Measurements from ENCODE around the gene PKDCC. TPM values are rescaled to one million over a fixed set of nuclear protein-coding genes. Genes with fewer than 3 reads are reported as not detected.

The PKDCC gene
- total RNA-seq, 2 donors from 2014 or later: 25.7 to 93.9 TPM

- WGBS, 2 donors: 74 to 92% methylated on average over 5 of the region's 5 CpGs
- Histone ChIP-seq H3K4me3 (no peak overlapping the region), H3K9me3 (no peaks in the 10 kb centered on the region), H3K27ac (no peak overlapping the region), H3K4me1 (peaks cover 14% of the 10 kb centered on the region), H3K27me3 (no peaks in the 10 kb centered on the region), H3K36me3 (replicated peaks in 1 of 2; ENCODE audit: insufficient read depth in 1 of 2, low read depth in 2 of 2) (no peaks in the 10 kb centered on the region)
- DNase-seq (no peak), ATAC-seq (no peak)
- intact Hi-C loops (cut with DNase I): no loop called here
- TF ChIP-seq CTCF (IDR thresholded peaks at IDR 0.05): no peak
- no peak for TF ChIP-seq POLR2A (IDR thresholded peaks at IDR 0.05)
Measured at GRCh38 chr2:42104621-42105020, 56.8 kb downstream of the PKDCC start.

- ATAC-seq: no peak
- Histone ChIP-seq H3K27ac (peak overlapping the region in 2 of 4 donors; percentile 29 to 49), H3K4me3 (no peak overlapping the region), H3K9me3 (no peaks in the 10 kb centered on the region), H3K4me1 (peaks cover 14% of the 10 kb centered on the region), H3K27me3 (no peaks in the 10 kb centered on the region), H3K36me3 (replicated peaks in 1 of 2; ENCODE audit: insufficient read depth in 1 of 2, low read depth in 2 of 2) (no peaks in the 10 kb centered on the region)
- intact Hi-C loops (cut with DNase I): no loop called here
- TF ChIP-seq POLR2A (IDR thresholded peaks at IDR 0.05) (no peak), CTCF (IDR thresholded peaks at IDR 0.05) (no peak)
- 63 to 71% methylated on average over 14 of the region's 14 CpGs for WGBS, 2 donors
- peak in 2 of 4 donors; percentile 24 to 54 for DNase-seq
Measured at GRCh38 chr2:42105330-42106256, 57.8 kb downstream of the PKDCC start.

- H3K27ac ChIP-seq: peak overlapping the region in 1 of 4 donors; percentile 29
- peaks cover 9% of the 10 kb centered on the region for H3K4me1 ChIP-seq
- TF ChIP-seq POLR2A (IDR thresholded peaks at IDR 0.05): no peak
- TF ChIP-seq CTCF (IDR thresholded peaks at IDR 0.05): no peak
Measured at GRCh38 chr2:42106257-42106816, 58.5 kb downstream of the PKDCC start.

GRCh38 chr2:42107249-42108042 lies 59.6 kb downstream of the PKDCC start:
- DNase-seq (no peak), ATAC-seq (no peak)
- H3K36me3 ChIP-seq (replicated peaks in 1 of 2; ENCODE audit: insufficient read depth in 1 of 2, low read depth in 2 of 2): no peaks in the 10 kb centered on the region
- no peak overlapping the region for H3K4me3 ChIP-seq
- no peak overlapping the region for H3K27ac ChIP-seq
- no peaks in the 10 kb centered on the region for H3K4me1 ChIP-seq
- H3K27me3 ChIP-seq: no peaks in the 10 kb centered on the region
- 71 to 79% methylated on average over 4 of the region's 4 CpGs for WGBS, 2 donors
- intact Hi-C loops (cut with DNase I): no loop called here
- TF ChIP-seq CTCF (IDR thresholded peaks at IDR 0.05) (no peak), POLR2A (IDR thresholded peaks at IDR 0.05) (no peak)
- H3K9me3 ChIP-seq: no peaks in the 10 kb centered on the region

More at GRCh38 chr2:42106257-42106816, 58.5 kb downstream of the PKDCC start:
- 77 to 82% methylated on average over 10 of the region's 10 CpGs for WGBS, 2 donors
- intact Hi-C loops (cut with DNase I): no loop called here
- ATAC-seq (no peak), DNase-seq (no peak)
- no peaks in the 10 kb centered on the region for H3K9me3 ChIP-seq
- H3K36me3 ChIP-seq (replicated peaks in 1 of 2; ENCODE audit: insufficient read depth in 1 of 2, low read depth in 2 of 2): no peaks in the 10 kb centered on the region
- H3K27me3 ChIP-seq: no peaks in the 10 kb centered on the region
- H3K4me3 ChIP-seq: no peak overlapping the region

Other genes starting within 250 kb of the PKDCC start
- 10 to 100 TPM; 37.4 to 39.9 TPM for gene EML4, start 121.3 kb downstream of the PKDCC start, total RNA-seq

Measured in body of pancreas (tissue), 4 donors.